MCF 10A (cell line): ENCODE measurements around the gene TGIF2. TPM values are rescaled to one million over a fixed set of nuclear protein-coding genes. Genes with fewer than 3 reads are reported as not detected.
A peak's percentile ranks its signal among the peaks of the same experiment; 100 is the strongest.

Source experiments
- BruUV-seq: library from RNA; stranded (reverse); fragments of 400-500 nt; replicated peaks from 2 replicates; lab custom pipeline; 2021; lab: Mats Ljungman, UMichigan
- CTCF ChIA-PET: fragments of 300-600 bp; sonication (Branson Sonifier 250); formaldehyde crosslinking; extraction: SDS; loops from one replicate; lab custom pipeline; 2021; ENCODE audit warnings: antibody characterized with exemption, inconsistent platforms; lab: Yijun Ruan, JAX
- POLR2A ChIA-PET: fragments of 300-600, 350-650 bp; sonication (Branson Sonifier 250); formaldehyde crosslinking; extraction: SDS; loops from one replicate; lab custom pipeline; 2020; ENCODE audit warnings: antibody characterized with exemption, inconsistent platforms; lab: Yijun Ruan, JAX
- DNase-seq: peaks from one replicate; pipeline ENCODE4 v3.0.0-alpha.2; 2018; ENCODE audit not compliant: unreplicated experiment
- H3K27ac Mint-ChIP-seq: one replicate; pipeline ENCODE4 v1.8.0; 2022; ENCODE audit warnings: mild to moderate bottlenecking, low read depth, mixed read lengths; ENCODE audit not compliant: unreplicated experiment
- H3K27me3 Mint-ChIP-seq: one replicate; pipeline ENCODE4 v1.8.0; 2022; ENCODE audit warnings: mixed read lengths; ENCODE audit not compliant: insufficient read depth, unreplicated experiment
- H3K36me3 Mint-ChIP-seq: one replicate; pipeline ENCODE4 v1.8.0; 2022; ENCODE audit warnings: mild to moderate bottlenecking, moderate library complexity, mixed read lengths; ENCODE audit not compliant: insufficient read depth, unreplicated experiment
- H3K4me1 Mint-ChIP-seq: one replicate; pipeline ENCODE4 v1.8.0; 2022; ENCODE audit warnings: mixed read lengths; ENCODE audit not compliant: insufficient read depth, unreplicated experiment
- H3K4me3 Mint-ChIP-seq: one replicate; pipeline ENCODE4 v1.8.0; 2022; ENCODE audit warnings: mild to moderate bottlenecking, moderate library complexity, mixed read lengths; ENCODE audit not compliant: unreplicated experiment
- H3K9me3 Mint-ChIP-seq: one replicate; pipeline ENCODE4 v1.8.0; 2022; ENCODE audit warnings: mixed read lengths; ENCODE audit not compliant: unreplicated experiment
- CTCF ChIP-seq: fragments of 200-600 bp; IDR thresholded peaks from one replicate; pipeline ENCODE4 v1.8.0; 2022; ENCODE audit warnings: antibody characterized with exemption, mild to moderate bottlenecking; ENCODE audit not compliant: unreplicated experiment
- intact Hi-C: fragments of 100-400 bp; cut with micrococcal nuclease; formaldehyde crosslinking; loops from 2 replicates; pipeline ENCODE4 v1.14.1; 2022
- total RNA-seq: library from RNA; stranded (reverse); gene quantifications from 2 replicates; pipeline ENCODE4 v1.2.3, GENCODE V29; 2022

TGIF2 gene
- total RNA-seq, 1 experiment from 2014 or later: 9.7 TPM

- peaks cover 4% of the 10 kb centered on the region for H3K4me1 Mint-ChIP-seq
- no peak for TF ChIP-seq CTCF
- H3K36me3 Mint-ChIP-seq: peaks cover 26% of the 10 kb centered on the region
- POLR2A ChIA-PET: interaction anchor here (0.6 to 4.3 kb wide), 25 partner anchors 9 to 651 kb away, joined by 3 to 67 read pairs (median 7); partner anchors contain the start of genes AAR2, DSN1, NDRG3 and SCAND1
- intact Hi-C loops: loop anchor here (1.0 kb wide), 1 partner anchor 49 kb away; no protein-coding TSS in a partner anchor
- CTCF ChIA-PET: interaction anchor here (0.6 to 4.6 kb wide), 29 partner anchors 9 to 1169 kb away, joined by 3 to 58 read pairs (median 5); partner anchors contain the start of gene TGIF2
- H3K9me3 Mint-ChIP-seq: no peaks in the 10 kb centered on the region
- H3K27ac Mint-ChIP-seq: peak overlapping the region; percentile 98
- peak; percentile 26 for DNase-seq
- BruUV-seq: TSS peak; percentile 87
- peak overlapping the region; percentile 99 for H3K4me3 Mint-ChIP-seq
- no peaks in the 10 kb centered on the region for H3K27me3 Mint-ChIP-seq
Measured at GRCh38 chr20:36604952-36605398, 31.6 kb downstream of the TGIF2 start.

DNA sequence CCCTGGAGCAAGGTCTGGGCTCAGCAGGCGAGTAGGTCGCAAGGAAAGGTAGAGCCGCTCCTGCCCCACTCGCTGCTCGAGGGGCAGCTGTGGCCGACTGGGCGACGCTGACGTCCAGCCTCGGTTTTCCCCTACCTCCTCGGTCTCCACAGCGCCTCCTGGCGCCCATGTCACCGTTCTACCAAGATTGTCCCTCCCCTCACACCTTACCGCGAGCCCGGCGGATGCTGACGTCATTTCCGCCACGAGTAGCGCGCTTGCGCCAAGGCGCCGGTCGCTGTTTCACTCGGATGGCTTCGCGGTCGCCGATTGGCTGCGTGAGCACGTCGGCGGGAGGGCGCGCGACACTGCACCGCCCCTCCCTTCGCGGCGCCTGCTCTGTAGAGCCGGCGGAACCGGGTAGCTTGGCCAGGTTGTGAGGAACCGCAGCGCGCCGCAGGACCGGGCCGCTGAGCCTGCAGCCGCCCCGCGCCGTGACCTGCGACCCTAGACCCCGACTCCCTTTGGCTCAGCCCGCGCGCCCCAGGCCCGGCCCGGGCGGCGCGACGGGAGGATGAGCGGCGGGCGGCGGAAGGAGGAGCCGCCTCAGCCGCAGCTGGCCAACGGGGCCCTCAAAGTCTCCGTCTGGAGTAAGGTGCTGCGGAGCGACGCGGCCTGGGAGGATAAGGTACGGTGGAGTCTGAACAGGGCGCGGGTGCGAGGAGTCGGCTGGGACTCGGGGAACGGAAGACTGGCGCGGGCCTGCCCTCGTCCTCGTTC is 32.2 kb downstream of the TGIF2 start, which contains the start of gene RAB5IF:
RAB5IF (plus strand) TSS at position 381 of the 759 bp plus-strand sequence; CDS start at position 554, 173 bp downstream.
- Mint-ChIP-seq H3K4me3 (peak within 1 kb of the TSS; percentile 99), H3K36me3 (peaks cover 32% of the 10 kb centered on the region), H3K9me3 (no peaks in the 10 kb centered on the region), H3K27me3 (no peaks in the 10 kb centered on the region), H3K4me1 (peaks cover 4% of the 10 kb centered on the region), H3K27ac (peak within 1 kb of the TSS; percentile 98)
- TF ChIP-seq CTCF: peak; percentile 90
- intact Hi-C loops: loop anchor here (1.0 kb wide), 1 partner anchor 49 kb away; no protein-coding TSS in a partner anchor
- peak; percentile 98 for DNase-seq
- BruUV-seq: no TSS peak
- ChIA-PET CTCF (interaction anchor here (0.5 to 4.6 kb wide), 37 partner anchors 9 to 652 kb away, joined by 3 to 58 read pairs (median 4); partner anchors contain the start of genes AAR2, DSN1 and TGIF2), POLR2A (interaction anchor here (0.6 to 4.3 kb wide), 37 partner anchors 9 to 730 kb away, joined by 3 to 67 read pairs (median 6); partner anchors contain the start of genes AAR2, DSN1, NDRG3 and SCAND1)

DNA sequence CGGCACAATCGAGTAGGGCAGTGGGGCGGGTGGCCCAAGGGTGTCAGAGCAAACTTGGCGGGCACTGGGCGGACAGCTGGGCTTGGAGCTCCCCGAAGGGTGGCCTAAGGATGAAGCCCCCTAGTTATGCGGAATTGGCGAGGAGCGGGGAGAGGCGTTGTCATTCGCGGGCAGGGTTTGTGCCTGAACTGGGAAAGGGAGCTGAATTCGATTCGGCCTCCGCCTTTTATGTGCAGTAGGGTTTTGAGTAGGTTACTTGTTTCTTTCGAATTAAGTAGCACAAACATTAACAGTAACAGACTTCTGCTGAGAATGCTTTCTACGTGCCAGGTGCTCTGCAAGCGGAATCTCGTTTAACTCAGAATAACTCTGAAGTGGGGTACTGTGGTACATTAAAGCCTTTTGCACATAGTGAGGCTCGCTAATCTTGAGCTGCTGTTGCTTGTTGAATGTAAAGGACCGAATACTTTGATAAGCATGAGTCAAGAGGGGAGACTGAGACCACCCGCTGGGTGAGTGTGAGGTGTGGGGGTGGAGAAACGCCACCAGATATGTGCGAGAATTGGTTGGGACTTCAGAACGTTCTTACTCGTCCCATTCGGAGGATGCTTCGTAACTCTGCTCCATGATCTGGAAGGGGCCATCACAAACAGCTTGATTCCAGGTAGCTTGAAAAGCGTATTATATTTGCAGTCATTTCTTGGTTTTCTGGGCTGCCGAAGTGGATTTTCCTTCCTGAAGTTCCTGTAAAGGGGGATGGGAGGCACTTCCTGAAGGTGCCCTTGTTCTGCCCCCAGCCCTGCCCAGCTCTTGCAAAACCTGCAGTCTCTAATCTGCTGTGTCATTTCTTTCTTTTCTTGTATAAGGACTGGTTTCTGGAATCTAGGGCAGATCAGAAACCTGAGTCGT is 33.0 kb downstream of the TGIF2 start:
- H3K27ac Mint-ChIP-seq: peak overlapping the region; percentile 98
- ChIA-PET CTCF (interaction anchor here (0.6 to 4.6 kb wide), 30 partner anchors 8 to 652 kb away, joined by 3 to 58 read pairs (median 4); partner anchors contain the start of genes AAR2, DSN1 and TGIF2), POLR2A (interaction anchor here (0.6 to 4.3 kb wide), 39 partner anchors 8 to 731 kb away, joined by 3 to 67 read pairs (median 6); partner anchors contain the start of genes DSN1, NDRG3, SCAND1 and TGIF2)
- no peaks in the 10 kb centered on the region for H3K27me3 Mint-ChIP-seq
- DNase-seq: peak; percentile 34
- H3K4me1 Mint-ChIP-seq: peaks cover 4% of the 10 kb centered on the region
- intact Hi-C loops: no loop called here
- TSS peak; percentile 40 for BruUV-seq
- no peaks in the 10 kb centered on the region for H3K9me3 Mint-ChIP-seq
- peaks cover 41% of the 10 kb centered on the region for H3K36me3 Mint-ChIP-seq
- TF ChIP-seq CTCF: no peak
- H3K4me3 Mint-ChIP-seq: peak overlapping the region; percentile 99
